CD4-positive, alpha-beta memory T cell (primary cell): Measurements from ENCODE around the gene PRICKLE1. TPM values are rescaled to one million over a fixed set of nuclear protein-coding genes. Genes with fewer than 3 reads are reported as not detected.

Experiments used
- CTCF ChIA-PET: fragments of 350-600 bp; sonication (Branson Sonifier 250); formaldehyde crosslinking; loops from one replicate; lab custom pipeline; 2021; ENCODE audit warnings: inconsistent platforms; ENCODE audit not compliant: partially characterized antibody; lab: Charles Lee
- POLR2A ChIA-PET: fragments of 350-600 bp; sonication (Branson Sonifier 250); formaldehyde crosslinking; loops from one replicate; lab custom pipeline; 2021; ENCODE audit not compliant: partially characterized antibody; lab: Charles Lee
- DNase-seq, 5 donors: peaks; one replicate each; pipeline versions ENCODE4 v3.0.0 to v3.0.0-alpha.2; 2020 to 2022; ENCODE audit warnings: mixed read lengths in 1 of 5
- H3K27ac ChIP-seq: one replicate; pipeline ENCODE4 v1.7.0; 2013; ENCODE audit warnings: low read depth, low read length
- H3K27me3 ChIP-seq: 2 replicates; pipeline ENCODE4 v1.7.0; 2013; ENCODE audit warnings: mild to moderate bottlenecking, low read length, moderate library complexity; ENCODE audit not compliant: insufficient read depth
- H3K36me3 ChIP-seq: 2 replicates; pipeline ENCODE4 v1.7.0; 2013; ENCODE audit warnings: mild to moderate bottlenecking, low read length, moderate library complexity; ENCODE audit not compliant: insufficient read depth
- H3K4me1 ChIP-seq: 2 replicates; pipeline ENCODE4 v1.7.0; 2013; ENCODE audit warnings: mild to moderate bottlenecking, low read length, moderate library complexity; ENCODE audit not compliant: insufficient read depth
- H3K4me3 ChIP-seq, 2 donors: one replicate each; pipeline ENCODE4 v1.7.0; 2013; ENCODE audit warnings: low read length in 2 of 2, mild to moderate bottlenecking in 1 of 2
- H3K9me3 ChIP-seq, 2 donors: one replicate each; pipeline ENCODE4 v1.7.0; 2013; ENCODE audit warnings: low read length in 2 of 2, control low read depth in 1 of 2; ENCODE audit not compliant: control insufficient read depth in 1 of 2
- H3K27ac Mint-ChIP-seq, 7 donors: one replicate each; pipeline ENCODE4 v1.8.0; 2020 to 2021; ENCODE audit warnings: mixed read lengths in 7 of 7, mild to moderate bottlenecking in 6 of 7, inconsistent platforms in 3 of 7, moderate library complexity in 3 of 7
- H3K27me3 Mint-ChIP-seq, 2 donors: one replicate each; pipeline ENCODE4 v1.8.0; 2020 to 2021; ENCODE audit warnings: mixed read lengths in 2 of 2
- H3K36me3 Mint-ChIP-seq, 2 donors: one replicate each; pipeline ENCODE4 v1.8.0; 2020 to 2021; ENCODE audit warnings: mixed read lengths in 2 of 2, inconsistent platforms in 1 of 2, mild to moderate bottlenecking in 1 of 2
- H3K4me1 Mint-ChIP-seq, 4 donors: one replicate each; pipeline ENCODE4 v1.8.0; 2020 to 2021; ENCODE audit warnings: mixed read lengths in 4 of 4, mild to moderate bottlenecking in 1 of 4
- H3K4me3 Mint-ChIP-seq, 8 donors: one replicate each; pipeline ENCODE4 v1.8.0; 2020 to 2021; ENCODE audit warnings: mixed read lengths in 8 of 8, mild to moderate bottlenecking in 7 of 8, moderate library complexity in 6 of 8, inconsistent platforms in 3 of 8
- H3K9me3 Mint-ChIP-seq, 8 donors: one replicate each; pipeline ENCODE4 v1.8.0; 2020 to 2021; ENCODE audit warnings: mixed read lengths in 8 of 8, mild to moderate bottlenecking in 5 of 8, inconsistent platforms in 3 of 8, moderate library complexity in 1 of 8
- intact Hi-C: fragments of 100-400 bp; cut with micrococcal nuclease; formaldehyde crosslinking; loops from one replicate; pipeline ENCODE4 v1.15.1; 2023
- polyA plus RNA-seq, 2 donors: library from polyadenylated mRNA; unstranded; fragments of 300-500 nt; fragmentation: Illumina TruSeq; gene quantifications; one replicate each; pipeline ENCODE4 v1.2.3, GENCODE V29; 2021
- total RNA-seq, 2 experiments: library from RNA; stranded (reverse); gene quantifications; one replicate each; pipeline ENCODE4 v1.2.3, GENCODE V29; 2021

PRICKLE1 gene
- total and polyA plus RNA-seq, 4 experiments from 2014 or later = not detected

GRCh38 chr12:42534184-42534838 is 55.2 kb downstream of the PRICKLE1 start:
- Histone ChIP-seq H3K27ac (no peak overlapping the region), H3K9me3 (no peaks in the 10 kb centered on the region), H3K4me1 (no peaks in the 10 kb centered on the region), H3K4me3 (no peak overlapping the region), H3K27me3 (no peaks in the 10 kb centered on the region), H3K36me3 (no peaks in the 10 kb centered on the region)
- H3K36me3 Mint-ChIP-seq = no peaks in the 10 kb centered on the region
- H3K4me1 Mint-ChIP-seq = no peaks in the 10 kb centered on the region
- intact Hi-C loops = no loop called here
- H3K27ac Mint-ChIP-seq = no peak overlapping the region
- no peak for DNase-seq
- ChIA-PET CTCF (no interaction called here), POLR2A (no interaction called here)
- peaks cover 3 to 8% of the 10 kb centered on the region in 2 donors for H3K27me3 Mint-ChIP-seq
- H3K4me3 Mint-ChIP-seq = no peak overlapping the region
- H3K9me3 Mint-ChIP-seq = peaks cover 0 to 1% (median 0%) of the 10 kb centered on the region in 8 donors

- ChIA-PET POLR2A (no interaction called here), CTCF (no interaction called here)
- Histone ChIP-seq H3K36me3 (no peaks in the 10 kb centered on the region), H3K9me3 (no peaks in the 10 kb centered on the region), H3K4me3 (no peak overlapping the region), H3K27me3 (no peaks in the 10 kb centered on the region), H3K27ac (no peak overlapping the region), H3K4me1 (no peaks in the 10 kb centered on the region)
- intact Hi-C loops = no loop called here
- Mint-ChIP-seq H3K27ac (no peak overlapping the region), H3K4me1 (no peaks in the 10 kb centered on the region), H3K9me3 (peaks cover 0 to 1% (median 0%) of the 10 kb centered on the region in 8 donors), H3K4me3 (no peak overlapping the region), H3K27me3 (peaks cover 7% of the 10 kb centered on the region in 2 donors), H3K36me3 (no peaks in the 10 kb centered on the region)
- DNase-seq = no peak
These were observed 59.3 kb downstream of the PRICKLE1 start for GRCh38 chr12:42530284-42530683.

GRCh38 chr12:42525444-42525843 is 64.1 kb downstream of the PRICKLE1 start:
- peaks cover 6 to 10% of the 10 kb centered on the region in 2 donors for H3K27me3 Mint-ChIP-seq

GRCh38 chr12:42524716-42525115 is 64.8 kb downstream of the PRICKLE1 start:
- no peaks in the 10 kb centered on the region for H3K36me3 Mint-ChIP-seq
- no peak for DNase-seq
- Histone ChIP-seq H3K27ac (no peak overlapping the region), H3K9me3 (no peaks in the 10 kb centered on the region), H3K4me1 (no peaks in the 10 kb centered on the region), H3K36me3 (no peaks in the 10 kb centered on the region), H3K27me3 (no peaks in the 10 kb centered on the region), H3K4me3 (no peak overlapping the region)
- ChIA-PET POLR2A (no interaction called here), CTCF (no interaction called here)
- H3K27me3 Mint-ChIP-seq = peaks cover 5 to 9% of the 10 kb centered on the region in 2 donors
- H3K4me3 Mint-ChIP-seq = no peak overlapping the region
- H3K27ac Mint-ChIP-seq = no peak overlapping the region
- no peaks in the 10 kb centered on the region for H3K4me1 Mint-ChIP-seq
- intact Hi-C loops = no loop called here
- H3K9me3 Mint-ChIP-seq = no peaks in the 10 kb centered on the region

More at GRCh38 chr12:42525444-42525843, 64.1 kb downstream of the PRICKLE1 start:
- Mint-ChIP-seq H3K9me3 (peaks cover 0 to 1% (median 0%) of the 10 kb centered on the region in 8 donors), H3K27ac (no peak overlapping the region), H3K36me3 (no peaks in the 10 kb centered on the region), H3K4me3 (no peak overlapping the region), H3K4me1 (no peaks in the 10 kb centered on the region)
- H3K27me3 ChIP-seq = no peaks in the 10 kb centered on the region
- DNase-seq = no peak
- intact Hi-C loops = no loop called here
- ChIA-PET CTCF (no interaction called here), POLR2A (no interaction called here)
- no peaks in the 10 kb centered on the region for H3K9me3 ChIP-seq
- no peak overlapping the region for H3K27ac ChIP-seq
- H3K4me3 ChIP-seq = no peak overlapping the region
- H3K36me3 ChIP-seq = no peaks in the 10 kb centered on the region
- no peaks in the 10 kb centered on the region for H3K4me1 ChIP-seq

- DNase-seq = no peak
- H3K9me3 Mint-ChIP-seq = peaks cover 0 to 13% (median 5%) of the 10 kb centered on the region in 8 donors
- ChIA-PET CTCF (no interaction called here), POLR2A (no interaction called here)
- Histone ChIP-seq H3K36me3 (no peaks in the 10 kb centered on the region), H3K27ac (no peak overlapping the region), H3K9me3 (no peaks in the 10 kb centered on the region), H3K4me3 (no peak overlapping the region), H3K4me1 (no peaks in the 10 kb centered on the region), H3K27me3 (no peaks in the 10 kb centered on the region)
- H3K36me3 Mint-ChIP-seq = no peaks in the 10 kb centered on the region
- intact Hi-C loops = no loop called here
- peaks cover 0 to under 1% of the 10 kb centered on the region in 2 donors for H3K27me3 Mint-ChIP-seq
- H3K4me3 Mint-ChIP-seq = peak overlapping the region in 1 of 8 donors; percentile 2
- no peak overlapping the region for H3K27ac Mint-ChIP-seq
- H3K4me1 Mint-ChIP-seq = no peaks in the 10 kb centered on the region
These were observed 73.0 kb downstream of the PRICKLE1 start for GRCh38 chr12:42516573-42516972.

- intact Hi-C loops = no loop called here
- ChIA-PET POLR2A (no interaction called here), CTCF (no interaction called here)
- no peaks in the 10 kb centered on the region for H3K27me3 ChIP-seq
- Mint-ChIP-seq H3K27me3 (peaks cover 4 to 5% of the 10 kb centered on the region in 2 donors), H3K36me3 (no peaks in the 10 kb centered on the region), H3K4me3 (no peak overlapping the region), H3K27ac (no peak overlapping the region), H3K4me1 (no peaks in the 10 kb centered on the region), H3K9me3 (peaks cover 0 to 5% (median 4%) of the 10 kb centered on the region in 8 donors)
- DNase-seq = no peak
- no peak overlapping the region for H3K27ac ChIP-seq
- no peak overlapping the region for H3K4me3 ChIP-seq
- H3K4me1 ChIP-seq = no peaks in the 10 kb centered on the region
- no peaks in the 10 kb centered on the region for H3K9me3 ChIP-seq
- H3K36me3 ChIP-seq = no peaks in the 10 kb centered on the region
These were observed 77.9 kb downstream of the PRICKLE1 start for GRCh38 chr12:42511656-42512055.

- no peak overlapping the region for H3K27ac Mint-ChIP-seq
- H3K27me3 ChIP-seq = no peaks in the 10 kb centered on the region
- no peaks in the 10 kb centered on the region for H3K9me3 ChIP-seq
- H3K4me3 Mint-ChIP-seq = no peak overlapping the region
- ChIA-PET CTCF (no interaction called here), POLR2A (no interaction called here)
- H3K27me3 Mint-ChIP-seq = peaks cover 4 to 5% of the 10 kb centered on the region in 2 donors
- H3K9me3 Mint-ChIP-seq = peaks cover 0 to 4% (median 0%) of the 10 kb centered on the region in 8 donors
- H3K36me3 ChIP-seq = no peaks in the 10 kb centered on the region
- no peak overlapping the region for H3K27ac ChIP-seq
- H3K4me3 ChIP-seq = no peak overlapping the region
- no peaks in the 10 kb centered on the region for H3K4me1 Mint-ChIP-seq
- no peak for DNase-seq
- H3K4me1 ChIP-seq = no peaks in the 10 kb centered on the region
- intact Hi-C loops = no loop called here
- no peaks in the 10 kb centered on the region for H3K36me3 Mint-ChIP-seq
These were observed 78.7 kb downstream of the PRICKLE1 start for GRCh38 chr12:42510823-42511222.
